IPS-18c (cell line): ENCODE data around the gene CHST1.

Experiments used
- H3K4me3 ChIP-seq: 2 replicates; pipeline ENCODE4 v1.7.0; 2013; ENCODE audit warnings: low read depth, mild to moderate bottlenecking, low read length, moderate library complexity; ENCODE audit not compliant: insufficient read depth
- H3K9me3 ChIP-seq: one replicate; pipeline ENCODE4 v1.6.1; 2013; ENCODE audit warnings: mild to moderate bottlenecking, low read length, moderate library complexity; ENCODE audit not compliant: control insufficient read depth, insufficient read depth

The CHST1 gene

GRCh38 chr11:45665206-45665932 is at the start of gene CHST1:
CHST1 (minus strand) TSS chr11:45665622; CDS start chr11:45650923, 14,699 bp downstream.
- Histone ChIP-seq H3K4me3 (peak within 1 kb of the TSS; percentile 67), H3K9me3 (no peaks in the 10 kb centered on the region)

- no peaks in the 10 kb centered on the region for H3K9me3 ChIP-seq
- H3K4me3 ChIP-seq: no peak overlapping the region
Observed at GRCh38 chr11:45713573-45713972, 48.2 kb upstream of the CHST1 start.

GRCh38 chr11:45710561-45710960 is 45.1 kb upstream of the CHST1 start:
- Histone ChIP-seq H3K9me3 (no peaks in the 10 kb centered on the region), H3K4me3 (no peak overlapping the region)

- Histone ChIP-seq H3K4me3 (no peak overlapping the region), H3K9me3 (no peaks in the 10 kb centered on the region)
Observed at GRCh38 chr11:45708887-45709663, 43.7 kb upstream of the CHST1 start.

- H3K4me3 ChIP-seq: no peak overlapping the region
- H3K9me3 ChIP-seq: no peaks in the 10 kb centered on the region
Observed at GRCh38 chr11:45704635-45705034, 39.2 kb upstream of the CHST1 start.

- no peak overlapping the region for H3K4me3 ChIP-seq
- no peaks in the 10 kb centered on the region for H3K9me3 ChIP-seq
Observed at GRCh38 chr11:45704133-45704532, 38.7 kb upstream of the CHST1 start.

- Histone ChIP-seq H3K9me3 (no peaks in the 10 kb centered on the region), H3K4me3 (no peak overlapping the region)
Observed at GRCh38 chr11:45702511-45702910, 37.1 kb upstream of the CHST1 start.

- H3K4me3 ChIP-seq: no peak overlapping the region
Observed at GRCh38 chr11:45698777-45699497, 33.5 kb upstream of the CHST1 start.

GRCh38 chr11:45692808-45693453 is 27.5 kb upstream of the CHST1 start:
- no peaks in the 10 kb centered on the region for H3K9me3 ChIP-seq
- H3K4me3 ChIP-seq: no peak overlapping the region

More at GRCh38 chr11:45698777-45699497, 33.5 kb upstream of the CHST1 start:
- H3K9me3 ChIP-seq: no peaks in the 10 kb centered on the region

GRCh38 chr11:45688472-45689033 is 23.1 kb upstream of the CHST1 start:
- H3K4me3 ChIP-seq: no peak overlapping the region
- no peaks in the 10 kb centered on the region for H3K9me3 ChIP-seq

GRCh38 chr11:45687836-45688235 is 22.4 kb upstream of the CHST1 start:
- no peak overlapping the region for H3K4me3 ChIP-seq
- no peaks in the 10 kb centered on the region for H3K9me3 ChIP-seq

GRCh38 chr11:45685964-45686537 is 20.6 kb upstream of the CHST1 start:
- Histone ChIP-seq H3K9me3 (no peaks in the 10 kb centered on the region), H3K4me3 (no peak overlapping the region)

GRCh38 chr11:45684440-45684839 is 19.0 kb upstream of the CHST1 start:
- Histone ChIP-seq H3K9me3 (no peaks in the 10 kb centered on the region), H3K4me3 (no peak overlapping the region)

- H3K4me3 ChIP-seq: no peak overlapping the region
- H3K9me3 ChIP-seq: no peaks in the 10 kb centered on the region
Observed at GRCh38 chr11:45683271-45684058, 18.0 kb upstream of the CHST1 start.

GRCh38 chr11:45679806-45680205 is 14.4 kb upstream of the CHST1 start:
- Histone ChIP-seq H3K9me3 (no peaks in the 10 kb centered on the region), H3K4me3 (no peak overlapping the region)

GRCh38 chr11:45678976-45679375 is 13.6 kb upstream of the CHST1 start:
- H3K4me3 ChIP-seq: no peak overlapping the region
- H3K9me3 ChIP-seq: no peaks in the 10 kb centered on the region
